Liver (tissue), 9 donors: ENCODE results near the gene HGF. TPM values are rescaled to one million over a fixed set of nuclear protein-coding genes. Genes with fewer than 3 reads are reported as not detected.

ENCODE experiments used
- DNase-seq: peaks from one replicate; pipeline ENCODE4 v3.0.0-alpha.2; 2017; ENCODE audit warnings: low spot score
- H3K27ac ChIP-seq, 2 donors: one replicate each; pipeline ENCODE4 v1.7.0; 2013; ENCODE audit warnings: inconsistent platforms in 2 of 2, low read length in 2 of 2, control low read depth in 1 of 2, low read depth in 1 of 2, mild to moderate bottlenecking in 1 of 2
- H3K27me3 ChIP-seq, 4 donors: one replicate each; pipeline versions ENCODE4 v1.6.1 to v1.7.0; 2013; ENCODE audit warnings: low read length in 3 of 4, inconsistent platforms in 1 of 4, mild to moderate bottlenecking in 1 of 4, moderate library complexity in 1 of 4; ENCODE audit not compliant: control insufficient read depth in 4 of 4, insufficient read depth in 4 of 4
- H3K36me3 ChIP-seq, 4 donors: one replicate each; pipeline versions ENCODE4 v1.6.1 to v1.7.0; 2013; ENCODE audit warnings: low read length in 3 of 4, mild to moderate bottlenecking in 3 of 4, low read depth in 1 of 4, moderate library complexity in 1 of 4; ENCODE audit not compliant: control insufficient read depth in 4 of 4, insufficient read depth in 3 of 4
- H3K4me1 ChIP-seq, 4 donors: one replicate each; pipeline versions ENCODE4 v1.6.1 to v1.7.0; 2013; ENCODE audit warnings: low read length in 3 of 4, mild to moderate bottlenecking in 3 of 4, moderate library complexity in 1 of 4; ENCODE audit not compliant: control insufficient read depth in 4 of 4, insufficient read depth in 4 of 4
- H3K4me3 ChIP-seq, 3 donors: one replicate each; pipeline versions ENCODE4 v1.6.1 to v1.7.0; 2013; ENCODE audit warnings: low read length in 3 of 3, control low read depth in 1 of 3, low read depth in 1 of 3, mild to moderate bottlenecking in 1 of 3
- H3K9ac ChIP-seq, 2 donors: one replicate each; pipeline ENCODE4 v1.7.0; 2013; ENCODE audit warnings: low read length in 2 of 2, mild to moderate bottlenecking in 2 of 2, moderate library complexity in 2 of 2, control low read depth in 1 of 2, low read depth in 1 of 2
- H3K9me3 ChIP-seq, 4 donors: one replicate each; pipeline versions ENCODE4 v1.6.1 to v1.7.0; 2013; ENCODE audit warnings: low read length in 3 of 4; ENCODE audit not compliant: control insufficient read depth in 4 of 4
- EGR1 ChIP-seq, 2 donors: IDR thresholded peaks; 2 replicates each; pipeline ENCODE4 v1.6.1; 2016 to 2018; ENCODE audit warnings: antibody characterized with exemption in 2 of 2, low read depth in 2 of 2
- FOXA1 ChIP-seq: IDR thresholded peaks from 2 replicates; pipeline ENCODE4 v1.6.1; 2016; ENCODE audit warnings: antibody characterized with exemption
- FOXA2 ChIP-seq: IDR thresholded peaks from 2 replicates; pipeline ENCODE4 v1.6.1; 2016; ENCODE audit warnings: antibody characterized with exemption
- GABPA ChIP-seq, 2 donors: IDR thresholded peaks in 1 of 2; conservative IDR thresholded peaks in 1 of 2; 2 replicates each; pipeline ENCODE4 v1.6.1; 2016; ENCODE audit warnings: antibody characterized with exemption in 2 of 2, mild to moderate bottlenecking in 1 of 2, moderate library complexity in 1 of 2
- HNF4A ChIP-seq, 2 donors: conservative IDR thresholded peaks; 2 replicates each; pipeline ENCODE4 v1.6.1; 2016; ENCODE audit warnings: antibody characterized with exemption in 2 of 2, mild to moderate bottlenecking in 2 of 2
- HNF4G ChIP-seq: IDR thresholded peaks from 2 replicates; pipeline ENCODE4 v1.6.1; 2016; ENCODE audit warnings: antibody characterized with exemption
- JUND ChIP-seq, 2 donors: IDR thresholded peaks; 2 replicates each; pipeline ENCODE4 v1.6.1; 2016; ENCODE audit warnings: antibody characterized with exemption in 2 of 2
- NR2F2 ChIP-seq: IDR thresholded peaks from 2 replicates; pipeline ENCODE4 v1.6.1; 2016; ENCODE audit warnings: antibody characterized with exemption
- RXRA ChIP-seq, 2 donors: IDR thresholded peaks; 2 replicates each; pipeline ENCODE4 v1.6.1; 2017 to 2018; ENCODE audit warnings: antibody characterized with exemption in 2 of 2, mild to moderate bottlenecking in 1 of 2
- SP1 ChIP-seq: IDR thresholded peaks from 2 replicates; pipeline ENCODE4 v1.6.1; 2018; ENCODE audit warnings: antibody characterized with exemption, mild to moderate bottlenecking
- TAF1 ChIP-seq: conservative IDR thresholded peaks from 2 replicates; pipeline ENCODE4 v1.6.1; 2016; ENCODE audit warnings: antibody characterized with exemption, mild to moderate bottlenecking
- YY1 ChIP-seq: IDR thresholded peaks from 2 replicates; pipeline ENCODE4 v1.6.1; 2016; ENCODE audit warnings: antibody characterized with exemption, mild to moderate bottlenecking
- WGBS: extraction: QIAGEN DNeasy Blood & Tissue Kit; methylation state at CpG from one replicate; pipeline ENCODE4 v1.1.7; 2013; 5-methylcytosine and 5-hydroxymethylcytosine counted together
- polyA plus RNA-seq, 2 donors: library from polyadenylated mRNA; stranded (reverse) in 1 of 2; unstranded in 1 of 2; fragments of 200-250 nt in 1 of 2; fragments of >200 nt in 1 of 2; fragmentation: Nextera tagmentation in 1 of 2; extraction: Ambion mirVana in 1 of 2; gene quantifications; one replicate each; pipeline versions ENCODE4 v1.2.1 to v1.2.3, GENCODE V29; 2013 to 2015
- total RNA-seq, 2 donors: library from RNA; depleted of rRNA; stranded (reverse); fragments of >200 nt; gene quantifications; one replicate each; pipeline ENCODE4 v1.2.3, GENCODE V29; 2014
- TF ChIP-seq, protein P1 (sequence below): fragments of 150-350 bp; IDR thresholded peaks from 2 replicates; pipeline ENCODE4 v1.5.1; 2017; ENCODE audit warnings: improper control_type of control experiment, low read depth, low read length; ENCODE audit not compliant: missing input control
- TF ChIP-seq, protein P2 (sequence below): IDR thresholded peaks from 2 replicates; pipeline ENCODE4 v1.6.1; 2016; ENCODE audit warnings: antibody characterized with exemption
- TF ChIP-seq, protein P3 (sequence below): IDR thresholded peaks from 2 replicates; pipeline ENCODE4 v1.6.1; 2016; ENCODE audit warnings: antibody characterized with exemption, mild to moderate bottlenecking
- TF ChIP-seq, protein P4 (sequence below): IDR thresholded peaks from 2 replicates; pipeline ENCODE4 v1.6.1; 2016; ENCODE audit warnings: antibody characterized with exemption
- TF ChIP-seq, protein P5 (sequence below): IDR thresholded peaks from 2 replicates; pipeline ENCODE4 v1.6.1; 2016; ENCODE audit warnings: antibody characterized with exemption
- donor health status: healthy.
- donor health status: healthy.
- donor health status: healthy.
- donor health status: healthy.
- donor health status: healthy.

Gene HGF
- total and polyA plus RNA-seq, 4 donors: 12.0 to 29.8 (median 15.3) TPM

DNA sequence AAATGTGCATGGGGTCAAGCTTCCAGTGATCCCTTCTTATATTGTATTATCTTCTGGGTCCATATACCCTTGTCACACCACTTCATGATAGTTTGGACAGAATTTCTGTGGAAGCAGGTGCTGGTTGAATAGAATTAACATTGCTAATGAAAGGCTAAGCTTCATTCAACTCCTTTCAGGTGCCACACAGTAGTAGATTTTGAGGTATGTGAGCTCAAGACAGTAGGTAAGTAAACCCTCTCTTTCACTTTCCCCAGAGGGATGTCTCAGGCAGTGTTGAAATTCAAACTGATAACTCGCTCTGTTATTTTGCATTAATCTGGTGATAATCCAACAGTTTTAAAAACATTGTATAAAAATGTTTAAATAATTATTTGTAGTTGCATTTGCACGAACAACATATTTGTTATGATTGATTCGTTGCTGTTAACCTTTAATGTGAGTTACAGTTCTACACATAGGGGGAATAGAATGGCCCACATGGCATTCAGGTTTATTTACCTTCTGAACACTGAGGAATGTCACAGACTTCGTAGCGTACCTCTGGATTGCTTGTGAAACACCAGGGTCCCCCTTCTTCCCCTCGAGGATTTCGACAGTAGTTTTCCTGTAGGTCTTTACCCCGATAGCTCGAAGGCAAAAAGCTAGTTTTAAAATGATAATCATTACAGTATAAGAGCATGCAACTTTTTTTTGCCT is 18.1 kb downstream of the HGF start:
- TF ChIP-seq YY1 (no peak), HNF4A (conservative IDR thresholded peaks at IDR 0.05) (no peak), EGR1 (IDR thresholded peaks at IDR 0.05; ENCODE audit: low read depth in 2 of 2) (no peak), RXRA (IDR thresholded peaks at IDR 0.05) (no peak), SP1 (no peak), FOXA2 (no peak), NR2F2 (no peak), HNF4G (no peak), JUND (IDR thresholded peaks at IDR 0.05) (no peak), TAF1 (no peak), GABPA (IDR thresholded peaks at IDR 0.05 in 1 of 2, conservative IDR thresholded peaks at IDR 0.05 in 1 of 2) (no peak), FOXA1 (no peak)
- TF ChIP-seq, protein P1, sequence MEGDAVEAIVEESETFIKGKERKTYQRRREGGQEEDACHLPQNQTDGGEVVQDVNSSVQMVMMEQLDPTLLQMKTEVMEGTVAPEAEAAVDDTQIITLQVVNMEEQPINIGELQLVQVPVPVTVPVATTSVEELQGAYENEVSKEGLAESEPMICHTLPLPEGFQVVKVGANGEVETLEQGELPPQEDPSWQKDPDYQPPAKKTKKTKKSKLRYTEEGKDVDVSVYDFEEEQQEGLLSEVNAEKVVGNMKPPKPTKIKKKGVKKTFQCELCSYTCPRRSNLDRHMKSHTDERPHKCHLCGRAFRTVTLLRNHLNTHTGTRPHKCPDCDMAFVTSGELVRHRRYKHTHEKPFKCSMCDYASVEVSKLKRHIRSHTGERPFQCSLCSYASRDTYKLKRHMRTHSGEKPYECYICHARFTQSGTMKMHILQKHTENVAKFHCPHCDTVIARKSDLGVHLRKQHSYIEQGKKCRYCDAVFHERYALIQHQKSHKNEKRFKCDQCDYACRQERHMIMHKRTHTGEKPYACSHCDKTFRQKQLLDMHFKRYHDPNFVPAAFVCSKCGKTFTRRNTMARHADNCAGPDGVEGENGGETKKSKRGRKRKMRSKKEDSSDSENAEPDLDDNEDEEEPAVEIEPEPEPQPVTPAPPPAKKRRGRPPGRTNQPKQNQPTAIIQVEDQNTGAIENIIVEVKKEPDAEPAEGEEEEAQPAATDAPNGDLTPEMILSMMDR: no peak
- TF ChIP-seq, protein P2, sequence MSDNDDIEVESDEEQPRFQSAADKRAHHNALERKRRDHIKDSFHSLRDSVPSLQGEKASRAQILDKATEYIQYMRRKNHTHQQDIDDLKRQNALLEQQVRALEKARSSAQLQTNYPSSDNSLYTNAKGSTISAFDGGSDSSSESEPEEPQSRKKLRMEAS: no peak
- TF ChIP-seq, protein P3, sequence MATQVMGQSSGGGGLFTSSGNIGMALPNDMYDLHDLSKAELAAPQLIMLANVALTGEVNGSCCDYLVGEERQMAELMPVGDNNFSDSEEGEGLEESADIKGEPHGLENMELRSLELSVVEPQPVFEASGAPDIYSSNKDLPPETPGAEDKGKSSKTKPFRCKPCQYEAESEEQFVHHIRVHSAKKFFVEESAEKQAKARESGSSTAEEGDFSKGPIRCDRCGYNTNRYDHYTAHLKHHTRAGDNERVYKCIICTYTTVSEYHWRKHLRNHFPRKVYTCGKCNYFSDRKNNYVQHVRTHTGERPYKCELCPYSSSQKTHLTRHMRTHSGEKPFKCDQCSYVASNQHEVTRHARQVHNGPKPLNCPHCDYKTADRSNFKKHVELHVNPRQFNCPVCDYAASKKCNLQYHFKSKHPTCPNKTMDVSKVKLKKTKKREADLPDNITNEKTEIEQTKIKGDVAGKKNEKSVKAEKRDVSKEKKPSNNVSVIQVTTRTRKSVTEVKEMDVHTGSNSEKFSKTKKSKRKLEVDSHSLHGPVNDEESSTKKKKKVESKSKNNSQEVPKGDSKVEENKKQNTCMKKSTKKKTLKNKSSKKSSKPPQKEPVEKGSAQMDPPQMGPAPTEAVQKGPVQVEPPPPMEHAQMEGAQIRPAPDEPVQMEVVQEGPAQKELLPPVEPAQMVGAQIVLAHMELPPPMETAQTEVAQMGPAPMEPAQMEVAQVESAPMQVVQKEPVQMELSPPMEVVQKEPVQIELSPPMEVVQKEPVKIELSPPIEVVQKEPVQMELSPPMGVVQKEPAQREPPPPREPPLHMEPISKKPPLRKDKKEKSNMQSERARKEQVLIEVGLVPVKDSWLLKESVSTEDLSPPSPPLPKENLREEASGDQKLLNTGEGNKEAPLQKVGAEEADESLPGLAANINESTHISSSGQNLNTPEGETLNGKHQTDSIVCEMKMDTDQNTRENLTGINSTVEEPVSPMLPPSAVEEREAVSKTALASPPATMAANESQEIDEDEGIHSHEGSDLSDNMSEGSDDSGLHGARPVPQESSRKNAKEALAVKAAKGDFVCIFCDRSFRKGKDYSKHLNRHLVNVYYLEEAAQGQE: no peak
- TF ChIP-seq, protein P4, sequence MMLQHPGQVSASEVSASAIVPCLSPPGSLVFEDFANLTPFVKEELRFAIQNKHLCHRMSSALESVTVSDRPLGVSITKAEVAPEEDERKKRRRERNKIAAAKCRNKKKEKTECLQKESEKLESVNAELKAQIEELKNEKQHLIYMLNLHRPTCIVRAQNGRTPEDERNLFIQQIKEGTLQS: no peak
- TF ChIP-seq, protein P5, sequence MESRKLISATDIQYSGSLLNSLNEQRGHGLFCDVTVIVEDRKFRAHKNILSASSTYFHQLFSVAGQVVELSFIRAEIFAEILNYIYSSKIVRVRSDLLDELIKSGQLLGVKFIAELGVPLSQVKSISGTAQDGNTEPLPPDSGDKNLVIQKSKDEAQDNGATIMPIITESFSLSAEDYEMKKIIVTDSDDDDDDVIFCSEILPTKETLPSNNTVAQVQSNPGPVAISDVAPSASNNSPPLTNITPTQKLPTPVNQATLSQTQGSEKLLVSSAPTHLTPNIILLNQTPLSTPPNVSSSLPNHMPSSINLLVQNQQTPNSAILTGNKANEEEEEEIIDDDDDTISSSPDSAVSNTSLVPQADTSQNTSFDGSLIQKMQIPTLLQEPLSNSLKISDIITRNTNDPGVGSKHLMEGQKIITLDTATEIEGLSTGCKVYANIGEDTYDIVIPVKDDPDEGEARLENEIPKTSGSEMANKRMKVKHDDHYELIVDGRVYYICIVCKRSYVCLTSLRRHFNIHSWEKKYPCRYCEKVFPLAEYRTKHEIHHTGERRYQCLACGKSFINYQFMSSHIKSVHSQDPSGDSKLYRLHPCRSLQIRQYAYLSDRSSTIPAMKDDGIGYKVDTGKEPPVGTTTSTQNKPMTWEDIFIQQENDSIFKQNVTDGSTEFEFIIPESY: no peak
- 62% methylated on average over 9 of the region's 9 CpGs for WGBS
- no peak overlapping the region for H3K27ac ChIP-seq

More for the DNA sequence above, 18.1 kb downstream of the HGF start:
- Histone ChIP-seq H3K4me1 (no peaks in the 10 kb centered on the region), H3K27me3 (no peaks in the 10 kb centered on the region), H3K9me3 (no peaks in the 10 kb centered on the region), H3K4me3 (no peak overlapping the region), H3K9ac (no peak overlapping the region), H3K36me3 (no peaks in the 10 kb centered on the region)
- DNase-seq: no peak
